GM12878 (cell line): ENCODE measurements around the gene ZNF619. TPM values are rescaled to one million over a fixed set of nuclear protein-coding genes. Genes with fewer than 3 reads are reported as not detected.

Source experiments
- ATAC-seq: fragments of 200-7000 bp; cut with Tn5 transposase; 3 replicates; pipeline ENCODE4 v1.9.1; 2020; ENCODE audit warnings: mild to moderate bottlenecking, moderate library complexity
- BruUV-seq: library from RNA; stranded (reverse); fragments of 400-500 nt; replicated peaks from 2 replicates; lab custom pipeline; 2021; lab: Mats Ljungman, UMichigan
- CTCF ChIA-PET: fragments of 300-600 bp; sonication (Branson Sonifier 250); formaldehyde crosslinking; extraction: SDS; loops from one replicate; lab custom pipeline; 2021; ENCODE audit warnings: inconsistent platforms; lab: Yijun Ruan, JAX
- POLR2A ChIA-PET: fragments of 350-600 bp; formaldehyde crosslinking; extraction: SDS; loops from one replicate; lab custom pipeline; 2021; ENCODE audit warnings: inconsistent platforms; lab: Charles Lee
- RAD21 ChIA-PET: fragments of 300-600 bp; sonication (Branson Sonifier 250); formaldehyde crosslinking; loops from one replicate; lab custom pipeline; 2023; ENCODE audit warnings: antibody characterized with exemption; ENCODE audit not compliant: unreplicated experiment; lab: Charles Lee
- SMC1A ChIA-PET: fragments of 300-600 bp; sonication (Branson Sonifier 250); formaldehyde crosslinking; loops from one replicate; lab custom pipeline; 2023; ENCODE audit not compliant: unreplicated experiment, uncharacterized antibody; lab: Charles Lee
- DNase-seq: peaks from one replicate; pipeline ENCODE4 v3.0.0-alpha.2; 2011; ENCODE audit warnings: low read depth, low spot score
- FAIRE-seq: peaks from 3 replicates; lab custom pipeline; 2011; peaks lifted over from hg19 to GRCh38; lab: Jason Lieb, UNC
- H2AFZ ChIP-seq: 2 replicates; pipeline ENCODE4 v1.6.0; 2011; ENCODE audit warnings: low read depth, low read length, control low read depth; ENCODE audit not compliant: control insufficient read depth
- H3K27ac ChIP-seq: 2 replicates; pipeline ENCODE4 v1.5.1; 2011; ENCODE audit warnings: control low read depth; ENCODE audit not compliant: control insufficient read depth, insufficient read depth
- H3K27me3 ChIP-seq, 2 experiments: replicated peaks in 1 of 2; 2 replicates each; pipeline versions ENCODE4 v1.6.0 to v1.6.1; 2011; ENCODE audit warnings: low read length in 1 of 2; ENCODE audit not compliant: control insufficient read depth in 2 of 2, insufficient read depth in 2 of 2
- H3K36me3 ChIP-seq, 2 experiments: 2 replicates each; pipeline ENCODE4 v1.5.1; 2011; ENCODE audit warnings: low read length in 1 of 2; ENCODE audit not compliant: control insufficient read depth in 2 of 2, insufficient read depth in 2 of 2
- H3K4me1 ChIP-seq: 2 replicates; pipeline ENCODE4 v1.6.1; 2011; ENCODE audit warnings: mild to moderate bottlenecking, low read length, moderate library complexity, mixed read lengths; ENCODE audit not compliant: control insufficient read depth, insufficient read depth
- H3K4me2 ChIP-seq: 2 replicates; pipeline ENCODE4 v1.6.0; 2011; ENCODE audit warnings: control low read depth; ENCODE audit not compliant: control insufficient read depth, insufficient read depth
- H3K4me3 ChIP-seq: fragments of 200-600 bp; sonication (generic); 2 replicates; pipeline ENCODE4 v1.5.1; 2016
- H3K79me2 ChIP-seq: 2 replicates; pipeline ENCODE4 v1.6.0; 2011; ENCODE audit warnings: low read length; ENCODE audit not compliant: control insufficient read depth, insufficient read depth
- H3K9ac ChIP-seq: 2 replicates; pipeline ENCODE4 v1.8.0; 2011; ENCODE audit warnings: low read length, control low read depth, mixed read lengths; ENCODE audit not compliant: control insufficient read depth, insufficient read depth
- H3K9me3 ChIP-seq: replicated peaks from 3 replicates; pipeline ENCODE4 v1.5.1; 2011; ENCODE audit warnings: mild to moderate bottlenecking, low read length; ENCODE audit not compliant: control insufficient read depth, insufficient read depth
- H4K20me1 ChIP-seq: 2 replicates; pipeline ENCODE4 v1.6.0; 2011; ENCODE audit not compliant: control insufficient read depth, insufficient read depth
- ATF7 ChIP-seq: fragments of 450-650 bp; IDR thresholded peaks from 2 replicates; pipeline ENCODE4 v1.6.1; 2016; ENCODE audit warnings: low read depth, mild to moderate bottlenecking
- BCL11A ChIP-seq: IDR thresholded peaks from 2 replicates; pipeline ENCODE4 v1.6.1; 2011; ENCODE audit warnings: low read depth, low read length
- CHD1 ChIP-seq: IDR thresholded peaks from 2 replicates; pipeline ENCODE4 v1.6.1; 2012; ENCODE audit warnings: low read depth, low read length, improper control_type of control experiment
- MTA2 ChIP-seq: fragments of 450-650 bp; IDR thresholded peaks from 2 replicates; pipeline ENCODE4 v1.6.1; 2016; ENCODE audit warnings: low read depth, mild to moderate bottlenecking, moderate library complexity
- MTA3 ChIP-seq: IDR thresholded peaks from 2 replicates; pipeline ENCODE4 v1.6.1; 2012; ENCODE audit warnings: low read length, inconsistent platforms, borderline replicate concordance
- RCOR1 ChIP-seq: conservative IDR thresholded peaks from 2 replicates; pipeline ENCODE4 v1.6.1; 2012; ENCODE audit warnings: low read depth, low read length, improper control_type of control experiment
- REST ChIP-seq: IDR thresholded peaks from 2 replicates; pipeline ENCODE4 v1.6.1; 2012; ENCODE audit warnings: mild to moderate bottlenecking, low read depth, low read length
- SRF ChIP-seq, 2 experiments: IDR thresholded peaks; 2 replicates each; pipeline ENCODE4 v1.6.1; 2011; ENCODE audit warnings: low read depth in 2 of 2, low read length in 2 of 2, mild to moderate bottlenecking in 1 of 2, moderate library complexity in 1 of 2
- STAT1 ChIP-seq: fragments of 450-650 bp; conservative IDR thresholded peaks from 2 replicates; pipeline ENCODE4 v1.6.1; 2014; ENCODE audit warnings: antibody characterized with exemption, mild to moderate bottlenecking
- SUZ12 ChIP-seq: fragments of 200-600 bp; sonication (generic); IDR thresholded peaks from one replicate; pipeline ENCODE4 v1.6.1; 2018; ENCODE audit warnings: antibody characterized with exemption, mild to moderate bottlenecking; ENCODE audit not compliant: unreplicated experiment
- ZBTB40 ChIP-seq: fragments of 450-650 bp; IDR thresholded peaks from 2 replicates; pipeline ENCODE4 v1.6.1; 2016; ENCODE audit warnings: mild to moderate bottlenecking, moderate library complexity, borderline replicate concordance
- WGBS: methylation state at CpG from one replicate; pipeline ENCODE4 v1.1.6; 2016; ENCODE audit warnings: low lambda C conversion rate; ENCODE audit not compliant: insufficient replicate concordance, insufficient coverage; ENCODE audit errors: missing lambda C conversion rate; 5-methylcytosine and 5-hydroxymethylcytosine counted together
- in situ Hi-C: fragments of 300-500 bp; cut with MboI; formaldehyde crosslinking; loops from 9 replicates; pipeline ENCODE4 v1.14.3; 2018; ENCODE audit warnings: mixed read lengths
- intact Hi-C: fragments of 100-400 bp; cut with micrococcal nuclease; formaldehyde crosslinking; loops from one replicate; pipeline ENCODE4 v1.14.2; 2022; ENCODE audit not compliant: unreplicated experiment
- polyA plus RNA-seq, 11 experiments: library from polyadenylated mRNA; depleted of rRNA in 4 of 11; unstranded in 6 of 11; stranded (reverse) in 5 of 11; fragments of >200 nt; fragmentation: Nextera tagmentation in 4 of 11; fragmentation: Illumina TruSeq in 1 of 11; extraction: Ambion mirVana in 4 of 11; extraction: Trizol in 1 of 11; gene quantifications; 1 replicate in 1 of 11; 2 replicates in 10 of 11; pipeline versions ENCODE4 v1.2.1 to v1.2.3, GENCODE V29; 2011 to 2016; ENCODE audit warnings: inconsistent platforms in 2 of 11, missing spikeins in 2 of 11, low read depth in 1 of 11
- total RNA-seq, 4 experiments: library from RNA; depleted of rRNA in 3 of 4; stranded (reverse); fragments of >200 nt in 3 of 4; fragmentation: Illumina TruSeq in 1 of 4; extraction: Trizol in 1 of 4; gene quantifications; 2 replicates each; pipeline versions ENCODE4 v1.2.1 to v1.2.3, GENCODE V29; 2013 to 2021

Gene ZNF619
- total and polyA plus RNA-seq, 10 of the 15 experiments (the other 5 are each of a cell fraction or from before 2014, with no cell fraction given), result 0.42 to 7.5 (median 3.7) TPM

GRCh38 chr3:40518848-40519247 lies 41.9 kb downstream of the ZNF619 start (continued):
- no peak for TF ChIP-seq REST
- TF ChIP-seq MTA2, result no peak
- TF ChIP-seq BCL11A, result no peak

GRCh38 chr3:40521254-40521653 lies 44.3 kb downstream of the ZNF619 start:
- Histone ChIP-seq H3K4me3 (no peak overlapping the region), H3K9me3 (no peaks in the 10 kb centered on the region), H3K27ac (no peak overlapping the region), H4K20me1 (no peaks in the 10 kb centered on the region), H3K27me3 (no peaks in the 10 kb centered on the region), H3K36me3 (no peaks in the 10 kb centered on the region), H3K9ac (no peak overlapping the region), H3K4me1 (no peaks in the 10 kb centered on the region), H3K4me2 (no peak overlapping the region), H2AFZ (no peak overlapping the region)
- no peak for ATAC-seq
- in situ Hi-C loops, result no loop called here
- no TSS peak for BruUV-seq
- intact Hi-C loops, result loop anchor here (5.0 kb wide), 2 partner anchors 44 to 194 kb away; partner anchors contain the start of gene ZNF619
- no peak for DNase-seq
- POLR2A ChIA-PET, result no interaction called here
- RAD21 ChIA-PET, result no interaction called here
- no peak for FAIRE-seq
- 69% methylated on average over 3 of the region's 3 CpGs for WGBS
- SMC1A ChIA-PET, result no interaction called here
- TF ChIP-seq MTA3 (no peak), CHD1 (no peak), ZBTB40 (no peak), ATF7 (no peak), STAT1 (no peak), SRF (IDR thresholded peaks at IDR 0.05; ENCODE audit: low read depth in 2 of 2, low read length in 2 of 2) (no peak), SUZ12 (no peak), RCOR1 (no peak)
- TF ChIP-seq, all 136 proteins: peak for 0
- H3K79me2 ChIP-seq, result peaks cover 8% of the 10 kb centered on the region
- CTCF ChIA-PET, result interaction anchor here (0.5 to 0.7 kb wide), 2 partner anchors 328 to 330 kb away, joined by 3 to 4 read pairs; no protein-coding TSS in a partner anchor
